Ishikawa (cell line): Measurements from ENCODE around the gene COG3.
A peak's percentile ranks its signal among the peaks of the same experiment; 100 is the strongest.

Experiments
- CEBPB ChIP-seq: IDR thresholded peaks from 2 replicates; pipeline ENCODE4 v1.6.1; 2012
- CREB1 ChIP-seq: IDR thresholded peaks from 2 replicates; pipeline ENCODE4 v1.6.1; 2012; ENCODE audit warnings: low read depth
- EGR1 ChIP-seq: IDR thresholded peaks from 2 replicates; pipeline ENCODE4 v1.6.1; 2012
- EP300 ChIP-seq: IDR thresholded peaks from 2 replicates; pipeline ENCODE4 v1.6.1; 2012; ENCODE audit warnings: borderline replicate concordance
- FOXM1 ChIP-seq: IDR thresholded peaks from 2 replicates; pipeline ENCODE4 v1.6.1; 2012; ENCODE audit warnings: low read depth, borderline replicate concordance
- MAX ChIP-seq: IDR thresholded peaks from 2 replicates; pipeline ENCODE4 v1.6.1; 2012
- NFIC ChIP-seq: IDR thresholded peaks from 2 replicates; pipeline ENCODE4 v1.6.1; 2012
- RAD21 ChIP-seq: IDR thresholded peaks from 2 replicates; pipeline ENCODE4 v1.6.1; 2012; ENCODE audit warnings: low read depth
- REST ChIP-seq: IDR thresholded peaks from 2 replicates; pipeline ENCODE4 v1.6.1; 2012; ENCODE audit warnings: low read depth, mild to moderate bottlenecking
- TAF1 ChIP-seq: IDR thresholded peaks from 2 replicates; pipeline ENCODE4 v1.6.1; 2012; ENCODE audit warnings: low read depth, mild to moderate bottlenecking
- TCF12 ChIP-seq: IDR thresholded peaks from 2 replicates; pipeline ENCODE4 v1.6.1; 2012; ENCODE audit warnings: low read depth
- TEAD4 ChIP-seq: IDR thresholded peaks from 2 replicates; pipeline ENCODE4 v1.6.1; 2012
- USF1 ChIP-seq: IDR thresholded peaks from 2 replicates; pipeline ENCODE4 v1.6.1; 2012
- YY1 ChIP-seq: IDR thresholded peaks from 2 replicates; pipeline ENCODE4 v1.6.1; 2012; ENCODE audit warnings: low read depth
- ZBTB7A ChIP-seq: IDR thresholded peaks from 2 replicates; pipeline ENCODE4 v1.6.1; 2012; ENCODE audit warnings: low read depth

The COG3 gene

GRCh38 chr13:45544520-45544919 is 79.8 kb downstream of the COG3 start:
- TF ChIP-seq TCF12: no peak
- no peak for TF ChIP-seq EP300
- no peak for TF ChIP-seq EGR1
- no peak for TF ChIP-seq NFIC
- TF ChIP-seq ZBTB7A: no peak
- TF ChIP-seq USF1: no peak
- peak; percentile 32; the same call in 1 of the 2 replicates for TF ChIP-seq RAD21

GRCh38 chr13:45545686-45546409 is 81.1 kb downstream of the COG3 start:
- TF ChIP-seq TEAD4 (no peak), MAX (no peak), YY1 (no peak), NFIC (no peak), EP300 (no peak), FOXM1 (no peak), RAD21 (no peak), TCF12 (no peak), ZBTB7A (no peak)

GRCh38 chr13:45546410-45546765 is 81.6 kb downstream of the COG3 start:
- TF ChIP-seq YY1: no peak
- TF ChIP-seq EGR1: no peak
- TF ChIP-seq EP300: no peak
- TF ChIP-seq TEAD4: no peak
- no peak for TF ChIP-seq CREB1
- TF ChIP-seq USF1: no peak
- TF ChIP-seq TAF1: no peak
- TF ChIP-seq MAX: no peak
- no peak for TF ChIP-seq CEBPB
- no peak for TF ChIP-seq REST
- TF ChIP-seq RAD21: no peak
- no peak for TF ChIP-seq TCF12
- no peak for TF ChIP-seq NFIC
- TF ChIP-seq FOXM1: no peak

GRCh38 chr13:45548281-45548680 is 83.5 kb downstream of the COG3 start:
- TF ChIP-seq RAD21 (no peak), MAX (no peak), EP300 (no peak), USF1 (no peak), FOXM1 (no peak), TEAD4 (no peak), REST (no peak), CREB1 (no peak), EGR1 (no peak), YY1 (no peak), ZBTB7A (no peak), TCF12 (no peak), TAF1 (no peak), NFIC (no peak)

GRCh38 chr13:45554604-45555109 is 89.9 kb downstream of the COG3 start:
- TF ChIP-seq TAF1 (no peak), TCF12 (no peak), USF1 (no peak), CEBPB (no peak), MAX (no peak), RAD21 (no peak), REST (no peak), YY1 (no peak), FOXM1 (no peak), ZBTB7A (no peak), NFIC (no peak), CREB1 (no peak)
